Activated naive CD8-positive, alpha-beta T cell (primary cell): ENCODE measurements around the gene PBX3.

Experiments
- H3K27ac Mint-ChIP-seq: one replicate; pipeline ENCODE4 v1.8.0; 2021; ENCODE audit warnings: mixed read lengths
- H3K27me3 Mint-ChIP-seq: one replicate; pipeline ENCODE4 v1.8.0; 2021; ENCODE audit warnings: mixed read lengths
- H3K36me3 Mint-ChIP-seq: one replicate; pipeline ENCODE4 v1.8.0; 2021; ENCODE audit warnings: mixed read lengths
- H3K4me1 Mint-ChIP-seq: one replicate; pipeline ENCODE4 v1.8.0; 2021; ENCODE audit warnings: low read depth, mixed read lengths
- H3K4me3 Mint-ChIP-seq: one replicate; pipeline ENCODE4 v1.8.0; 2021; ENCODE audit warnings: mild to moderate bottlenecking, mixed read lengths
- H3K9me3 Mint-ChIP-seq: one replicate; pipeline ENCODE4 v1.8.0; 2021; ENCODE audit warnings: low read depth, mixed read lengths

The PBX3 gene

DNA sequence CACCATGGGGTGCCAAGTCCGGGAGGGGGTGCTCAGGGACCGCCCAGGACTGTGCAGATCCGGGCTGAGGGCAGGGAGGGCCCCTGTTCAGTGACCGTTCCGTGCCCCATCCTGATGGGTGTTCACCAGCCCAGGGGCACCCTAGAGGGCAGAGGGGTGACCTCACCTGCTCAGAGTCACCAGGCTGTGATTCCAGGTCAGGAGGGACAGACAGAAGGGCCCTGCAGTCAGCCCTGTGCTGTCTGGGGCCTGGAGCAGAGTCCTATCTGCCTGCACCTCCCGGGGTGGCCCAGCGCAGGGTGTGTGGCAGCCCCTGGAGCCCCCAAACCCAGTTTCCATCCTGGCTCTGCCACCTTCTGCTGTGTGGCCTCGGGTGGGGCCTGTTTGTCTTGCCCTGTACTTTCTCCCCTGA lies 241.9 kb downstream of the PBX3 start:
- H3K4me1 Mint-ChIP-seq = no peaks in the 10 kb centered on the region
- H3K27ac Mint-ChIP-seq = no peak overlapping the region
- H3K27me3 Mint-ChIP-seq = no peaks in the 10 kb centered on the region
- H3K9me3 Mint-ChIP-seq = no peaks in the 10 kb centered on the region
- no peaks in the 10 kb centered on the region for H3K36me3 Mint-ChIP-seq
- no peak overlapping the region for H3K4me3 Mint-ChIP-seq

DNA sequence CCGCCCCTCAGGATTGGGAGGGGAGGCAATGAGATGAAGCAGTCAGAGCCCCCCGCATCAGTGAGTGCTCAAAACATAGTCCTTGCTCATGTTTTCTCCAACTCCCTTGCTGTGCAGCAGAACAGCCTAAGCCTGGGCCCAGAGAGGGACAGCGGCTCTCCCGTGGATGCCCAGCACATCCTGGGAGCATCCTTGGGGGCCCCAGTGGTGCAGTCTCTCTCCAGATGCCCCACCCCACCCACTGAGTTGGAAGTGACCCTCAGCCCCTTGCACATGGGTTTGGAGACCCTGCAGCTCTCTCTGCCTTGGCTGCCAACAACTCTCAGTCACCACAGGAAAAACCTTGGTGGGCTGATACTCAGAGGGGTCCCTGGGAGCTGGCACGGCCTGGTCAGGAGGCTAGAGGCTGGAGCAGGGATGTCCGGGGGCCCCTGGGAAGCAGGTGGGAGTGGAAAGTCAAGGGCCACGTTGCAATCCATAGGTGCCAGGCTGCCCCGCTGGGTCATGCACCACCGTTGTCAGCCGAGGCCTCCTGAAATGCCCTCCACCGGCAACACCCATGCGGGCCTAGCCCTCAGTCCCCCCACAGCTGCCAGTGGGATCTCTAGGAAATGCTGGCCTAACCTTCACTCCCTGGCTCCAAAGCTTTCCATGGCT lies 242.5 kb downstream of the PBX3 start:
- Mint-ChIP-seq H3K27me3 (no peaks in the 10 kb centered on the region), H3K4me3 (no peak overlapping the region), H3K4me1 (no peaks in the 10 kb centered on the region), H3K9me3 (no peaks in the 10 kb centered on the region), H3K36me3 (no peaks in the 10 kb centered on the region), H3K27ac (no peak overlapping the region)

DNA sequence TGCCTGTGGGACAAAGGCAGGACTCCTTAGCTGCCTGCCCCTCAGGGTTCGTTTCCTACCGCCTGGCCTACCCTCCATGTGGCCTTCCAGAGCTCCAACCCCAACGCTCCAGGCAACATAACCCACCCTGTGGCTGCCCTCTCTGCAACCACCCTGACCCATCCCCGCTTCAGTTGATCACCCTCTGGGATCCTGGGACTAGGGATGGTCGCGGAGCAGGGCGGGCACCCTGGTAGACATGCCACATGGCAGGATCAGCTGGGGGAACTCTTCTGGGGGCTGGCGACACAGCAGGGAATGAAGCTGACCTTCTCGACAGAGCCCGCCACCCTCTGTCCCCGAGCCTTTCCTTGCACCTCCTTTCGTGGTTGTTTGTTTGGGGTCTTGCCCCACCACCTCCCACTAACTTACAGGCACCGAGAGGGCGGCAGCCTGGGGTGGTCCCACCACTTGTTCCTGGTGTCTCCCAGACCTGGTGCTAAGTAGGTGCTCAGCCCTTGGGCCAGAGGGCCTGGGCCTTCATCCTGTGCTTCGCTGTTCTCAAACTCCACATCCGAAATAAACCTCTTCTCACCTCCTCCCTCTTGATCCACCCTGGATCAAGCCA lies 243.1 kb downstream of the PBX3 start:
- Mint-ChIP-seq H3K36me3 (no peaks in the 10 kb centered on the region), H3K27ac (no peak overlapping the region), H3K9me3 (no peaks in the 10 kb centered on the region), H3K4me1 (no peaks in the 10 kb centered on the region), H3K4me3 (no peak overlapping the region), H3K27me3 (no peaks in the 10 kb centered on the region)

DNA sequence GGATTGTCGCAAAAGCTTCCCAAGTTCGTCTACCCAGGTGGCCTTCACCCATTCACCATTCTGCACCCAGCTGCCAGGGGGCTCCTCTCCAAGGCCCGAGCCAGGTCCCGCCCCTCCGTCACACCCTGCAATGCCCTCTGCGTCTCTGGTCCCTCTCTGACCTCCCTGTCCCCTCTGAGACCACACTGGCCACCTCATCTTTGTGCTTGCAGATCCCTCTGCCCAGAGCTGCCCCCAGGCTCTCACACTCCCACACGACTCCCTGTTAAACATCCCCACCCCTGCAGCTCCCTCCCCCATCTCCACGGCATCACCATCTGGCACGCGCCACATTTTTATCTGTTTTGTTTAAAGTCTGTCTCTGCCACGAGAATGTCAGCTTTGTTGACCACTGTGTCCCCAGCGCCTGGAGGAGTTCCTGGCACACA lies 243.6 kb downstream of the PBX3 start:
- no peaks in the 10 kb centered on the region for H3K9me3 Mint-ChIP-seq
- no peaks in the 10 kb centered on the region for H3K4me1 Mint-ChIP-seq
- H3K4me3 Mint-ChIP-seq = no peak overlapping the region
- no peak overlapping the region for H3K27ac Mint-ChIP-seq
- no peaks in the 10 kb centered on the region for H3K27me3 Mint-ChIP-seq
- H3K36me3 Mint-ChIP-seq = no peaks in the 10 kb centered on the region

DNA sequence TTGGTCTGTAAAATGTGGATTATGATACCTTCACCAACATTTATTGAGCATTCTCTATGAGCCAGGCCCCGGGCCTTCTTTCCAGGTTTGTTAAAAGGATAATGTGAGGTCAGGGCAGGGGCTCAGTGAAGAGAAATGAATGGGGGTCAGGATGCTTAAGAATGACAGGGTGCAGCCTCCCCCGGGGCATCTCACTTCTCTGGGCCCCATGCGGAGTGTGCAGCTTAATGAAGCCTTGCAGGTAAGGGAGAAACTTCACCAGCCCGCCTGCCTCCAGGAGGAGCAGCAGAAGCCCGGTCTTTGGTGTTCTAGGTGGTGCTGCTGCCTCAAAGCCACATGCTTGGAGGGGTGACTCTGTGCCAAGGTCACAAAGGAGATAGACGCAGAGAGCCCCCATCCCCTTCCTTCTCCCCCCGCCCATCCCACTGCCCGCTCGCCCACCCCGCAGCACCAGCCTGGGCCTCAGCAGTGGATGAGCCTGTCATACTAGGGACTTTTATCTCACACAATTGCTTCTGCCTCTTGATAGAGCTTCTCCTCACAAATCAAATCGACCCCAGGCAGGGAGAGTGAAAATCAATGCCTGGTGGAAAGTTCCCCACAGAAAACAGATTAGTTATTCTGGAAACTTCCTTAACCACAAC lies 244.8 kb downstream of the PBX3 start:
- H3K27ac Mint-ChIP-seq = no peak overlapping the region
- no peak overlapping the region for H3K4me3 Mint-ChIP-seq
- no peaks in the 10 kb centered on the region for H3K4me1 Mint-ChIP-seq
- no peaks in the 10 kb centered on the region for H3K27me3 Mint-ChIP-seq
- no peaks in the 10 kb centered on the region for H3K36me3 Mint-ChIP-seq
- no peaks in the 10 kb centered on the region for H3K9me3 Mint-ChIP-seq

DNA sequence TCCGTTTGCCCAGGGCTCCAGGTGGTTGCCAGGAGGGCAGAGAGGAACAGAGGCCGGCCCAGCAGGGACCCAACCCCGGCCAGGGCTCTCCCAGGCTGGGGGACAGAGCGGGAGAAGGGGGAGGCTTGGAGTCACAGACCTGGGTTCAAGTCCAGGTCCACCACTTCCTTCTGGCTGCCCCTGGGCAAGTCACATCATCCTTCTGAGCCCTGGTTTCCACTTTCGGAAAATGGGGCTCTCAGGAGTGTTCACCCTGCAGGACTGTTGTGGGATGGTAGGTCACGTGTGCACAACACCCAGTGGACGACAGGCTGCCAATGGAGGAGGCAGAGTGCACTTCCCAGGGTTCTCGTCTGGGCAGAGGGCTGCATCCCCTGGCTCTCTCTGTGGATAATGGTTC lies 245.4 kb downstream of the PBX3 start:
- H3K36me3 Mint-ChIP-seq = no peaks in the 10 kb centered on the region
- no peaks in the 10 kb centered on the region for H3K27me3 Mint-ChIP-seq
- H3K4me3 Mint-ChIP-seq = no peak overlapping the region
- no peak overlapping the region for H3K27ac Mint-ChIP-seq
- H3K4me1 Mint-ChIP-seq = no peaks in the 10 kb centered on the region
- H3K9me3 Mint-ChIP-seq = no peaks in the 10 kb centered on the region

DNA sequence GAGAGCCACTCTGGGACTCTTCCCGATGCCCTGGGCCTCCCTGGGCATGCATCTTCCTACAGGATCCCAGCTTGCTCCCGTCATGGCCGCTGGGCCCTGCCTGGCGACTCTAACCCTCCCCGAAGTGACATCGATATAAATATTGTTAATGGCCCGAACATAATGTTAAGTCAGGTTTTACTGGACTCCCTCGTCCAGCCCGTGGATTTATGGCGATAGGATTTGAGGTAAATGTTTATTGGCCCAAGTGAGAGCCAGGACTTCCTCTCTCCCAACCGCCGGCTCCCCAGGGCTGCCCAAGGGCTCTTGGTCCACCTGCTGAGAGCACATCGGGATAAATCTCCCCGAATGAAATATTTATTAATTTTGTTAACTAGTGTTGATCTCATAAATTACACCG lies 246.3 kb downstream of the PBX3 start:
- Mint-ChIP-seq H3K9me3 (no peaks in the 10 kb centered on the region), H3K4me3 (no peak overlapping the region), H3K4me1 (no peaks in the 10 kb centered on the region), H3K27ac (no peak overlapping the region), H3K36me3 (no peaks in the 10 kb centered on the region), H3K27me3 (no peaks in the 10 kb centered on the region)

DNA sequence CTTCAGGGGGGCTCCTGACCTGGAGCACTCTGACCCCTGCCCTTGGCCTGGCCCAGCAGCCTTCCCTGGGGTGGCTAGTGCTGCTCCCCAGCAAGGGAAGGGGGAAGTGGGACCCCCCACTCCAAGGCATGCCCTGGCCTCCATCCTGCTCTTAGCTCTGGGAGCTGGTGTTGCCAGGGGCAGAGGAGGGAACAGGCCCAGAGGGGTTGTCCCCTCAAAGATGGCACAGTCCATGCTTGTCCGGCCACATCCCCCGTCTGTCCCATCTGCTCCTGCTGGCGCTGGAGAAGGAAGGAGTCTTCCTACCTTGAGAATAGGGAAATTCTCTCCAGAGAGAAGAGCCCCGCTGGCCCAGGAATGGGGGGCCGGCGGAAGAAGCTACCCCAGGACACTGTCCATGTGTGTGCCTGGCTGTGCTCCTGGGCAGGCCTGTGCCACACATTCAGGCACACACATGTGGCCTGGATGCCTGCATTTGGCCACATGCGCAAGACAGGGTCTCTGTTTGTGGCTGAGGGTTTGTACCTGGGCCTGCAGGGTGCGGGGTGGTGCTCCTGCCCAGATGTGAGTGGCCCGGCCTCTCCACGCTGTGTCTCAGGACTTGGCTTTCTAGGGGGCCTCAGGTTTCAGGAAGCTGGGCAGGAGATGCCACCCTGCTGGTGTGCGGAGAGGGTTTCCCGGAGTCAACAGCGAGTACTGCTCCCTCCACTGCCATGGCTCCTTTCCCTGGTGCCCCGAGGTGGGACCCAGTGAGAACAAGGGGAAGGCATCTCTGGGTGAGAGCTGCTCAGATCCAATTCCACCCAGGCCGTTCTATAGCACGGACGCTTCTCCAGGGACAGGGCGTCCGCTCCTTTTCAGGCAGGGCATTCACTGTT lies 247.1 kb downstream of the PBX3 start:
- H3K27me3 Mint-ChIP-seq = no peaks in the 10 kb centered on the region
- H3K9me3 Mint-ChIP-seq = no peaks in the 10 kb centered on the region
- no peaks in the 10 kb centered on the region for H3K4me1 Mint-ChIP-seq
- no peak overlapping the region for H3K4me3 Mint-ChIP-seq
- no peaks in the 10 kb centered on the region for H3K36me3 Mint-ChIP-seq
- no peak overlapping the region for H3K27ac Mint-ChIP-seq

DNA sequence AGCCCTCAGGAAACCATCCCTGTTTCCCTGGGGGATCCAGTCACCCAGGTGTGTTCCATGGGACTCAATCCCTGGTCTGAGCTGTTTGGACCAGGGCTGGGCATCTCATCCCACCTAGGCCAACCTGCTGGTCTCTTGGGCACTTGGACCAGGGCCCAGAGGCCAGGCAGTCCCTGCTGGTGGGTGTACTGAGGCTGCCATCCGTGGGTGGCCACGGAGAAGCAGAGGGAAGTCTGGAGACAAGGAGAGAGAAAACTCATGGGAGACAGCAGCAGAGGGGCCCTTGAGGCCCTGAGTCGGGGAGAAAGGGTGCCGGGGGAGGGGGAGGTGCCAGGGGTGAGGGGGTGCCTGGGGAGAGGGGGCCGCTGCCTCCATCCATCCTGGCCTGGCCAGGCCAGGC lies 247.8 kb downstream of the PBX3 start:
- Mint-ChIP-seq H3K27me3 (no peaks in the 10 kb centered on the region), H3K4me1 (no peaks in the 10 kb centered on the region), H3K9me3 (no peaks in the 10 kb centered on the region), H3K27ac (no peak overlapping the region), H3K4me3 (no peak overlapping the region), H3K36me3 (no peaks in the 10 kb centered on the region)

DNA sequence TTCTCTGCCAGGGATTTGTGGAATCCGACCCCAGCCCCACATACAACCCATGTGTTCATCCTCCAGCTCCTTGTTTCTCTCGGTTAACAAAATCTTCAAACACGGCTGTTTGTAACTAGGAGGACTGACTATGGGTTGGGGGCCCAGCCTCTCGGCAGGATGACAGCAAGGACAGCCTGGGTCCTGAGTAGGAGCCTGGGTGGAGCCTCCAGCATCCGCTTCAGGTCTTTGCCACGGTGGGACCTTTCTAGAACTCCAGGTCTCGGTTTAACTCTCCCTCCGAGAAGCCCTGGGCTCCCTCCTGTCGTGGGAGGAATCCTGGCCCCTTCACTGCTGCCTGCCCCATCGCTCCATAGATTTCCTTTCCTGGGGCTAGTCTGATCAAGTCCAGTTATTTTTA lies 248.5 kb downstream of the PBX3 start:
- Mint-ChIP-seq H3K4me3 (no peak overlapping the region), H3K27me3 (no peaks in the 10 kb centered on the region), H3K36me3 (no peaks in the 10 kb centered on the region), H3K27ac (no peak overlapping the region), H3K4me1 (no peaks in the 10 kb centered on the region), H3K9me3 (no peaks in the 10 kb centered on the region)

DNA sequence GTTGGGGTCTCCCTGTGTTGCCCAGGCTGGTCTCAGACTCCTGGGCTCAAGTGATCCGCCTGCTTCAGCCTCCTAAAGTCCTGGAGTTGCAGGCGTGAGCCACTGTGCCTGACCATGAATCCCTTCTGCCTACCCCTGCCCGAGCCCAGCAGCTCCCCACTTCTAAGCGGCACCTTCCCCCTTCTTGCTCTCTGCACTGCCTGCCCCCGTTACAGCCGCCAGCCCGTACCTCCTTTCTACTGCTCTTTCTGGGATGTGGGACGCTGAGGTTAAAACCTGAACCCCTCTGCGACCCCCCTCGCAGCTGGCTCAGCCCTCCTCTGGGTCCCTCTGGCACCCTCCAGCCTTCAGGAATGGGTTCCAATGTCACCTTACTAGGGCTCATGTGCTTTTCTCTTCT lies 249.6 kb downstream of the PBX3 start:
- H3K4me1 Mint-ChIP-seq = no peaks in the 10 kb centered on the region

DNA sequence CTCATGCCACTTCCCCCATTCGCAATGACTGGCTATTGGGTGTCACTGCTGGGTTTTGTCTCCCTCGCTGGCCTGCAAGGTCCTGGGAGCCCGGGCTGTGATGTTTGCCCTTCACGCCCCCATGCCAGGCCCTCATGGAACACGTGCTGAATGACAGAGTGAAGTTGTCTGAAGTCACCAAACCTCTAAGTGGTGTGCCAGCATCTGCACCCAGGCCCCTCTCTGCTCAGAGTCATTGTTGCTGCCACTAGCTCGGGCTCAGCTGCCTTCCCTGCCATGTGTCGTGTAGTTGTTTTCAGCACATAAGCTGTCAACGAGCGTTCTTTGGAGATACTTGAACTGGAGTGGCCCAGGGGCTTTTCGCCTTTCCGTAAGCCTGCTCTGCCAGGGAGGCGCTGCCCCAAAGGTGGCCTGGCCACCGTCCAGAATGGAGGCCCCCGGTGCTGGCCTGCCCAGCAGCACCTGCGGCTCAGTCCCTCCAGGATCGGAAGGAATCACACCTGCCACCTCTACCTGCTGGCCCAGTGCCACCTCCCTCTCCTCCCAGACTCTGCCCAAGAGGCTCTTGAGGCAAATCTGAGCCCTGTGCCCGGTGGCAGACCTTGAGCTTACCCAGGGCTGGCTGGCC lies 250.1 kb downstream of the PBX3 start:
- H3K27me3 Mint-ChIP-seq = no peaks in the 10 kb centered on the region
- no peaks in the 10 kb centered on the region for H3K36me3 Mint-ChIP-seq
- H3K9me3 Mint-ChIP-seq = no peaks in the 10 kb centered on the region
- H3K27ac Mint-ChIP-seq = no peak overlapping the region
- H3K4me3 Mint-ChIP-seq = no peak overlapping the region
- no peaks in the 10 kb centered on the region for H3K4me1 Mint-ChIP-seq

More for the DNA sequence above, 249.6 kb downstream of the PBX3 start:
- Mint-ChIP-seq H3K27ac (no peak overlapping the region), H3K27me3 (no peaks in the 10 kb centered on the region), H3K36me3 (no peaks in the 10 kb centered on the region), H3K9me3 (no peaks in the 10 kb centered on the region), H3K4me3 (no peak overlapping the region)

DNA sequence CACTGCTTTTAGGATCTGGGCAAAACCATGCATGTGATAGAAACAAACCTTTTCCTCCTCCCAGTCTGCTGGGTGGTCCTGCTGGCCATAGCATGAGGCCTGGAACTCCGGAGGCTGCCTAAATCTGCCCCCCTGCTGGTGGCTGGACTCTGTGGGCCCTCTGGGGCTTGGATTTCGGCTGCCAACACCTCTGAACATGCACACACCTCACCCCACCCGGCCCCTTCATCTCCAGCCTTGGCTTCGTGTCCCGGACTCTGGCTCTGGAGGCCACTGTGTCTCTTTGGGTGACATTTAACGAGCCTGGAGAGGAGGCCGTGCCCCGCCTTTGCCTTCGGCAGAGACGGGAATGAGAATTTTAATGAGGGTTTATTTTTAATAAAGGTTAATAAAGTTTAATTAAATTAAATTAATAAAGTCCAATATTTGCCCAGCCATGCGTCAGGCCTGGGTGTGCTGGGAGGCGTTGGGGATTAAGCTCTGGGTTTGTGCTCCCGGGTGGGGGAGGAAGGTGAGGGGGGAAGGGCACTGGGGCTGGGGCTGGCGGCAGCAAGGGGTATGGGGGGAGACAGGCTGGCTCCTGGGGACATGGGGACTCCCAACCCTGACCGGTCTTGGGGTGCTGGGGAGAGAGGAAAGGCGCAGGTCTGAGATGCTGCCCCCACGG lies 251.8 kb downstream of the PBX3 start:
- Mint-ChIP-seq H3K9me3 (no peaks in the 10 kb centered on the region), H3K27ac (no peak overlapping the region), H3K36me3 (no peaks in the 10 kb centered on the region), H3K27me3 (no peaks in the 10 kb centered on the region), H3K4me1 (no peaks in the 10 kb centered on the region), H3K4me3 (no peak overlapping the region)

DNA sequence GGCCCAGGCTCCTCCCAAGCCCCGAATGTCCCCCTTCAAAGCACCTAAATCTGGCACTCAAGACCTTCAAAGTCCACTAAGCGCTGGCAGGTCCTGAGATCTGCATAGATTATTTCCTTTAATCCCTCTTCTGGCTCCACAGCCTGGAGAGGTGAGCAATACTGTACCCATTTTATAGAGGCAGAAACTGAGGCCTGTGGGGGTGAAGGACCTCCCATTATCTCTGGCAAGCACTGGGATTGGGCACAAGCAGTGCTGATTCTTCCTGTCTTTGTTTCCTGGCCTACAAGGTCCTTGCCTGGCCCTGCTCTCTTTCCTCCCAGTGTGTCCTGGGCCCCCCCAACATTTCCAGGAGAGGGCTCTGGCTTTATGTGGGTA lies 252.3 kb downstream of the PBX3 start:
- H3K4me1 Mint-ChIP-seq = no peaks in the 10 kb centered on the region
- no peaks in the 10 kb centered on the region for H3K27me3 Mint-ChIP-seq
- H3K36me3 Mint-ChIP-seq = no peaks in the 10 kb centered on the region
- no peaks in the 10 kb centered on the region for H3K9me3 Mint-ChIP-seq
- no peak overlapping the region for H3K4me3 Mint-ChIP-seq
- no peak overlapping the region for H3K27ac Mint-ChIP-seq
